Activated CD4-positive, alpha-beta memory T cell treated with anti-CD3 and anti-CD28 coated beads for 36 hours (primary cell): Measurements from ENCODE around the gene CBX3. TPM values are rescaled to one million over a fixed set of nuclear protein-coding genes. Genes with fewer than 3 reads are reported as not detected.
"Not testable (repeated sequence)": the region's sequence is repeated elsewhere in the genome, so short reads cannot be mapped to it uniquely, and the experiment has no call there.

Source experiments
- CTCF ChIA-PET: fragments of 350-600 bp; sonication (Branson Sonifier 250); formaldehyde crosslinking; loops from one replicate; lab custom pipeline; 2021; ENCODE audit warnings: antibody characterized with exemption, inconsistent platforms; lab: Charles Lee
- POLR2A ChIA-PET: fragments of 350-600 bp; sonication (Branson Sonifier 250); formaldehyde crosslinking; loops from one replicate; lab custom pipeline; 2021; ENCODE audit warnings: antibody characterized with exemption; lab: Charles Lee
- DNase-seq: peaks from one replicate; pipeline ENCODE4 v3.0.0-alpha.2; 2020
- H3K27ac Mint-ChIP-seq: one replicate; pipeline ENCODE4 v1.8.0; 2021; ENCODE audit warnings: mixed read lengths
- H3K27me3 Mint-ChIP-seq: one replicate; pipeline ENCODE4 v1.8.0; 2021; ENCODE audit warnings: mixed read lengths
- H3K36me3 Mint-ChIP-seq: one replicate; pipeline ENCODE4 v1.8.0; 2021; ENCODE audit warnings: mixed read lengths
- H3K4me1 Mint-ChIP-seq: one replicate; pipeline ENCODE4 v1.8.0; 2021; ENCODE audit warnings: low read depth, mixed read lengths
- H3K4me3 Mint-ChIP-seq: one replicate; pipeline ENCODE4 v1.8.0; 2021; ENCODE audit warnings: mild to moderate bottlenecking, mixed read lengths
- H3K9me3 Mint-ChIP-seq: one replicate; pipeline ENCODE4 v1.8.0; 2021; ENCODE audit warnings: mixed read lengths
- intact Hi-C: fragments of 100-400 bp; cut with micrococcal nuclease; formaldehyde crosslinking; loops from one replicate; pipeline ENCODE4 v1.15.1; 2023
- total RNA-seq, 2 experiments: library from RNA; stranded (reverse); gene quantifications; one replicate each; pipeline ENCODE4 v1.2.3, GENCODE V29; 2021

Gene CBX3
- total RNA-seq: 100 to 1,000 TPM; 278 to 281 TPM

- H3K4me3 Mint-ChIP-seq: peak within 1 kb of the TSS; percentile 99
- peaks cover 38% of the 10 kb centered on the region for H3K4me1 Mint-ChIP-seq
- POLR2A ChIA-PET: interaction anchor here (0.6 to 8.4 kb wide), 11 partner anchors 9 to 1539 kb away, joined by 3 to 142 read pairs (median 10); partner anchors contain the start of genes NFE2L3 and SNX10
- peaks cover 6% of the 10 kb centered on the region for H3K27me3 Mint-ChIP-seq
- intact Hi-C loops: loop anchor here (1.0 to 10.0 kb wide), 9 partner anchors 93 to 1539 kb away; partner anchors contain the start of genes CYCS, OSBPL3 and TAX1BP1
- peaks cover 2% of the 10 kb centered on the region for H3K9me3 Mint-ChIP-seq
- CTCF ChIA-PET: interaction anchor here (1.2 to 4.0 kb wide), 4 partner anchors 45 to 168 kb away, joined by 3 to 15 read pairs (median 6); partner anchors contain the start of gene NFE2L3
- peaks cover 78% of the 10 kb centered on the region for H3K36me3 Mint-ChIP-seq
- H3K27ac Mint-ChIP-seq: peak within 1 kb of the TSS; percentile 100
- DNase-seq: peak; percentile 95
Measured at GRCh38 chr7:26201247-26202018, at the start of gene CBX3. Gene CBX3 (plus strand): TSS chr7:26201745. CDS start chr7:26202999, 1,254 bp downstream.

- Mint-ChIP-seq H3K36me3 (peaks cover 12% of the 10 kb centered on the region), H3K9me3 (no peaks in the 10 kb centered on the region), H3K27ac (peak within 1 kb of the TSS; percentile 92), H3K4me1 (peaks cover 51% of the 10 kb centered on the region), H3K4me3 (peak within 1 kb of the TSS; percentile 98), H3K27me3 (no peaks in the 10 kb centered on the region)
- DNase-seq: peak; percentile 90
- intact Hi-C loops: loop anchor here (1.0 to 5.0 kb wide), 6 partner anchors 15 to 710 kb away; partner anchors contain the start of gene SKAP2
- POLR2A ChIA-PET: interaction anchor here (0.7 to 8.6 kb wide), 17 partner anchors 9 to 63 kb away, joined by 3 to 69 read pairs (median 6); partner anchors contain the start of genes CBX3 and HNRNPA2B1
- CTCF ChIA-PET: interaction anchor here (0.7 to 2.6 kb wide), 17 partner anchors 14 to 259 kb away, joined by 3 to 17 read pairs (median 6); partner anchors contain the start of gene CBX3
Measured at GRCh38 chr7:26151953-26152781, 49.4 kb upstream of the CBX3 start, which contains the start of gene NFE2L3. Gene NFE2L3 (plus strand): TSS chr7:26152198. CDS start chr7:26152499, 301 bp downstream.

- ChIA-PET POLR2A (interaction anchor here (0.7 to 8.6 kb wide), 11 partner anchors 8 to 60 kb away, joined by 3 to 69 read pairs (median 6); partner anchors contain the start of genes CBX3 and HNRNPA2B1), CTCF (interaction anchor here (0.7 to 2.6 kb wide), 9 partner anchors 15 to 260 kb away, joined by 3 to 17 read pairs (median 9); no protein-coding TSS in a partner anchor)
- intact Hi-C loops: loop anchor here (1.0 to 5.0 kb wide), 7 partner anchors 14 to 709 kb away; partner anchors contain the start of genes HNRNPA2B1 and SKAP2
- Mint-ChIP-seq H3K36me3 (peaks cover 12% of the 10 kb centered on the region), H3K4me1 (peaks cover 58% of the 10 kb centered on the region), H3K4me3 (peak overlapping the region; percentile 98), H3K27ac (peak overlapping the region; percentile 92)
- not testable (repeated sequence) for H3K27me3 Mint-ChIP-seq, H3K9me3 Mint-ChIP-seq
- DNase-seq: peak; percentile 58
Measured at GRCh38 chr7:26152782-26153240, 48.7 kb upstream of the CBX3 start.

GRCh38 chr7:26153241-26153822, 48.2 kb upstream of the CBX3 start:
- H3K27me3 Mint-ChIP-seq: no peaks in the 10 kb centered on the region
- ChIA-PET CTCF (interaction anchor here (1.1 to 2.6 kb wide), 2 partner anchors 45 to 260 kb away, joined by 3 to 13 read pairs; no protein-coding TSS in a partner anchor), POLR2A (interaction anchor here (1.9 to 8.6 kb wide), 6 partner anchors 35 to 48 kb away, joined by 15 to 160 read pairs (median 28); partner anchors contain the start of genes CBX3 and HNRNPA2B1)
- peaks cover 63% of the 10 kb centered on the region for H3K4me1 Mint-ChIP-seq
- H3K4me3 Mint-ChIP-seq: peak overlapping the region; percentile 98
- H3K27ac Mint-ChIP-seq: peak overlapping the region; percentile 92
- no peaks in the 10 kb centered on the region for H3K9me3 Mint-ChIP-seq
- intact Hi-C loops: loop anchor here (1.0 to 5.0 kb wide), 6 partner anchors 13 to 709 kb away; partner anchors contain the start of genes HNRNPA2B1 and SKAP2
- H3K36me3 Mint-ChIP-seq: peaks cover 12% of the 10 kb centered on the region
- peak; percentile 51 for DNase-seq

- Mint-ChIP-seq H3K9me3 (no peaks in the 10 kb centered on the region), H3K27me3 (no peaks in the 10 kb centered on the region), H3K4me3 (peak overlapping the region; percentile 98), H3K27ac (peak overlapping the region; percentile 92), H3K4me1 (peaks cover 70% of the 10 kb centered on the region), H3K36me3 (peaks cover 12% of the 10 kb centered on the region)
- ChIA-PET CTCF (interaction anchor here (1.1 to 4.4 kb wide), 2 partner anchors 44 to 63 kb away, joined by 3 to 19 read pairs; no protein-coding TSS in a partner anchor), POLR2A (interaction anchor here (0.6 to 8.6 kb wide), 5 partner anchors 13 to 47 kb away, joined by 3 to 160 read pairs (median 38); partner anchors contain the start of genes CBX3 and HNRNPA2B1)
- DNase-seq: peak; percentile 69
- intact Hi-C loops: loop anchor here (1.0 to 5.0 kb wide), 7 partner anchors 13 to 708 kb away; partner anchors contain the start of genes HNRNPA2B1 and SKAP2
Measured at GRCh38 chr7:26153823-26154783, 47.4 kb upstream of the CBX3 start.

- H3K4me1 Mint-ChIP-seq: peaks cover 83% of the 10 kb centered on the region
- CTCF ChIA-PET: interaction anchor here (1.0 to 4.4 kb wide), 6 partner anchors 11 to 65 kb away, joined by 3 to 19 read pairs (median 6); partner anchors contain the start of genes CBX3 and HNRNPA2B1
- no peak for DNase-seq
- peak overlapping the region; percentile 98 for H3K4me3 Mint-ChIP-seq
- peaks cover 13% of the 10 kb centered on the region for H3K36me3 Mint-ChIP-seq
- H3K9me3 Mint-ChIP-seq: no peaks in the 10 kb centered on the region
- intact Hi-C loops: loop anchor here (1.0 kb wide), 3 partner anchors 12 to 139 kb away; no protein-coding TSS in a partner anchor
- no peaks in the 10 kb centered on the region for H3K27me3 Mint-ChIP-seq
- POLR2A ChIA-PET: interaction anchor here (0.7 to 8.6 kb wide), 9 partner anchors 11 to 294 kb away, joined by 3 to 160 read pairs (median 4); partner anchors contain the start of genes CBX3, HNRNPA2B1 and SNX10
- H3K27ac Mint-ChIP-seq: peak overlapping the region; percentile 92
Measured at GRCh38 chr7:26155531-26156375, 45.8 kb upstream of the CBX3 start.

- peaks cover 82% of the 10 kb centered on the region for H3K4me1 Mint-ChIP-seq
- no peaks in the 10 kb centered on the region for H3K9me3 Mint-ChIP-seq
- peaks cover 16% of the 10 kb centered on the region for H3K36me3 Mint-ChIP-seq
- DNase-seq: peak; percentile 81
- peak overlapping the region; percentile 92 for H3K27ac Mint-ChIP-seq
- H3K4me3 Mint-ChIP-seq: peak overlapping the region; percentile 66
- H3K27me3 Mint-ChIP-seq: no peaks in the 10 kb centered on the region
- ChIA-PET POLR2A (interaction anchor here (0.8 to 8.6 kb wide), 9 partner anchors 10 to 295 kb away, joined by 3 to 160 read pairs (median 6); partner anchors contain the start of genes CBX3 and HNRNPA2B1), CTCF (interaction anchor here (1.0 to 4.4 kb wide), 6 partner anchors 10 to 66 kb away, joined by 3 to 19 read pairs (median 6); partner anchors contain the start of genes CBX3 and HNRNPA2B1)
- intact Hi-C loops: loop anchor here (1.0 kb wide), 3 partner anchors 11 to 138 kb away; no protein-coding TSS in a partner anchor
Measured at GRCh38 chr7:26156451-26157420, 44.8 kb upstream of the CBX3 start.
